ENCODE data around the gene CLPTM1L.
"Not testable (repeated sequence)": the region's sequence is repeated elsewhere in the genome, so short reads cannot be mapped to it uniquely, and the experiment has no call there.

Gene CLPTM1L

GRCh38 chr5:1289559-1289958 is 55.3 kb downstream of the CLPTM1L start:
- not testable (repeated sequence) for DNase-seq (ENCODE audit: low read depth)

GRCh38 chr5:1288439-1289335 is 56.2 kb downstream of the CLPTM1L start:
- DNase-seq (ENCODE audit: low read depth) = no peak

GRCh38 chr5:1285883-1286291 is 59.0 kb downstream of the CLPTM1L start:
- DNase-seq (ENCODE audit: low read depth) = no peak

DNA sequence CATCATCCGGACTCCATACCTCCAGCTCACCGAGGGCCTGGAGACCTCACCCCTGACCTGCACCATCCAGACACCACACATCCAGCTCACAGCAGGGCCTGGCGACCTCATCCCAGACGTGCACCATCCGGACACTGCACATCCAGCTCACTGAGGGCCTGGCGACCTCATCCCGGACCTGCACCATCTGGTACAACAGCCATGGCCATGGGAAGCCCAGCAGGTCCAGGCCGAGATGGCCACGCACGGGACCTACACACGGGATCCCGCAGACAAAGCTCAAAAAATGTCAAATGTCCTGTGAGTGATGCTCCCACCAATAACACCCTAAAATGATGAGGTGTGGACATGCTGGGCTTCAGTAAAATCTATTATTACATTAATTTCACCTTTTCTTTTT is 59.8 kb downstream of the CLPTM1L start:
- no peak for DNase-seq (ENCODE audit: low read depth)

DNA sequence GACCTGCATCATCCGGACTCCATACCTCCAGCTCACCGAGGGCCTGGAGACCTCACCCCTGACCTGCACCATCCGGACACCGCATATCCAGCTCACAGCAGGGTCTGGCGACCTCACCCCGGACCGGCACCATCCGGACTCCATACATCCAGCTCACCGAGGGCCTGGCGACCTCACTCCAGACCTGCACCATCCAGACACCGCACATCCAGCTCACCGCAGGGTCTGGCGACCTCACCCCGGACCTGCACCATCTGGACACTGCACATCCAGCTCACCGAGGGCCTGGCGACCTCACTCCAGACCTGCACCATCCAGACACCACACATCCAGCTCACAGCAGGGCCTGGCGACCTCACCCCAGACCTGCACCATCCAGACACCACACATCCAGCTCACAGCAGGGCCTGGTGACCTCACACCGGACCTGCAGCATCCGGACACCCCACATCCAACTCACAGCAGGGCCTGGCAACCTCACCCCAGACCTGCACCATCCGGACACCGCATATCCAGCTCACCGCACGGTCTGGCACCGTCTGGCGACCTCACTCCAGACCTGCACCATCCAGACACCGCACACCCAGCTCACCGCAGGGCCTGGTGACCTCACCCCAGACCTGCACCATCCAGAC is 60.4 kb downstream of the CLPTM1L start:
- not testable (repeated sequence) for DNase-seq (ENCODE audit: low read depth)

DNA sequence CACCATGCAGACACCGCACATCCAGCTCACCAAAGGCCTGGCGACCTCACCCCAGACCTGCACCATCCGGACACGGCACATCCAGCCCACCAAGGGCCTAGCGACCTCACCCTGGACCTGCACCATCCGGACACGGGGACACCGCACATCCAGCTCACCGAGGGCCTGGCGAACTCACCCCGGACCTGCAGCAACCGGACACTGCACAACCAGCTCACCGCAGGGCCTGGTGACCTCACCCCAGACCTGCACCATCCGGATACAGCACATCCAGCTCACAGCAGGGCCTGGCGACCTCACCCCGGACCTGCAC is 61.2 kb downstream of the CLPTM1L start:
- DNase-seq (ENCODE audit: low read depth) = not testable (repeated sequence)

DNA sequence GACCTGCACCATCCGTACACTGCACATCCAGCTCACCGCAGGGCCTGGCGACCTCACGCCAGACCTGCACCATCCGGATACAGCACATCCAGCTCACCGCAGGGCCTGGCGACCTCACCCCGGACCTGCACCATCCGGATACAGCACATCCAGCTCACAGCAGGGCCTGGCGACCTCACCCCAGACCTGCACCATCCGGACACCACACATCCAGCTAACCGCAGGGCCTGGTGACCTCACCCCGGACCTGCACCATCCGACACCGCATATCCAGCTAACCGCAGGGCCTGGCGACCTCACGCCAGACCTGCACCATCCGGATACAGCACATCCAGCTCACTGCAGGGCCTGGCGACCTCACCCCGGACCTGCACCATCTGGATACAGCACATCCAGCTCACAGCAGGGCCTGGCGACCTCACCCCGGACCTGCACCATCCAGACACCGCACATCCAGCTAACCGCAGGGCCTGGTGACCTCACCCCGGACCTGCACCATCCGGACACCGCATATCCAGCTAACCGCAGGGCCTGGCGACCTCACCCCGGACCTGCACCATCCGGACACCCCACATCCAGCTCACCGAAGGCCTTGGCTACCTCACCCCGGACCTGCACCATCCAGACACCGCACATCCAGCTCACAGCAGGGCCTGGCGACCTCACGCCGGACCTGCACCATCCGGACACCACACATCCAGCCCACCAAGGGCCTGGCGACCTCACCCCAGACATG is 61.7 kb downstream of the CLPTM1L start:
- DNase-seq (ENCODE audit: low read depth) = not testable (repeated sequence)

- no peak for DNase-seq (ENCODE audit: low read depth)
These were observed 62.5 kb downstream of the CLPTM1L start for GRCh38 chr5:1282131-1282992.

DNA sequence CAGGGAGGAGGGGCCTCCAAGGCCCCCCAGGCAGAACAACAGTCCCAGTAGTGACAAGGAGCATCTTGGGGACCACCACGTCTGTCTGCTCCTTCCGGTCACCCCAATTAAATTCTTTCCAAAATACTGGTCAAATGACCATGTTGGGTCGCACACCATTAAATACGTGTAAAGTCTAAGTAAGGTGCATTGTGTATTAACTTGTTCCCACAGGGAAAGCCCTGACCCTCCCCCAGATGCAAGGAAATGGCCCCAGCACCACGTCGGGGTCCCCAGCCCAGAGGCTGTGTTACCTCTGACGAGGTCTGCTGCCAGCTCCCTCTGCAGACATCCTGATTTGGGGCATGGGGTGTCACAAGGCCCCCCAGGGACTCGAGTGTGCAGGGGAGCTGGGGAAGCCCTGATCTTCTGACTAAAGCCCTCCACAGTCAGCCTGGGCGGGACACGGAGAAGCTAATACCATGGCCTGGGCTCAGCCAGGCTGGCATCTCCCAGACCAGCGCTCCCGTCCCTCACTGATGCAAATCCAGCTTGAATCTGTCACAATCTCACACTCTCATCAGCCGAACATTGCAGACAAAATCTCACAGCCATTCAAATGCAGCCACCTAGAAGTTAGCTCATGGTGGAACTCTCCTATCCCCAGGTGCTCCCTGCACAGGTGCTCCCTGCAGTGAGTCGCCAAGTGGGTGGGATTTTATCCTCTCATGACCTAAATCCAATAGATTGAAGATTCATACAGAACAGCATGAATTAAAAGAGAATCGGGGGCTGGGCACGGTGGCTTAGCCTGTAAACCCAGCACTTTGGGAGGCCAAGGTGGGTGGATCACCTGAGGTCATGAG is 63.6 kb downstream of the CLPTM1L start:
- DNase-seq (ENCODE audit: low read depth) = no peak

DNA sequence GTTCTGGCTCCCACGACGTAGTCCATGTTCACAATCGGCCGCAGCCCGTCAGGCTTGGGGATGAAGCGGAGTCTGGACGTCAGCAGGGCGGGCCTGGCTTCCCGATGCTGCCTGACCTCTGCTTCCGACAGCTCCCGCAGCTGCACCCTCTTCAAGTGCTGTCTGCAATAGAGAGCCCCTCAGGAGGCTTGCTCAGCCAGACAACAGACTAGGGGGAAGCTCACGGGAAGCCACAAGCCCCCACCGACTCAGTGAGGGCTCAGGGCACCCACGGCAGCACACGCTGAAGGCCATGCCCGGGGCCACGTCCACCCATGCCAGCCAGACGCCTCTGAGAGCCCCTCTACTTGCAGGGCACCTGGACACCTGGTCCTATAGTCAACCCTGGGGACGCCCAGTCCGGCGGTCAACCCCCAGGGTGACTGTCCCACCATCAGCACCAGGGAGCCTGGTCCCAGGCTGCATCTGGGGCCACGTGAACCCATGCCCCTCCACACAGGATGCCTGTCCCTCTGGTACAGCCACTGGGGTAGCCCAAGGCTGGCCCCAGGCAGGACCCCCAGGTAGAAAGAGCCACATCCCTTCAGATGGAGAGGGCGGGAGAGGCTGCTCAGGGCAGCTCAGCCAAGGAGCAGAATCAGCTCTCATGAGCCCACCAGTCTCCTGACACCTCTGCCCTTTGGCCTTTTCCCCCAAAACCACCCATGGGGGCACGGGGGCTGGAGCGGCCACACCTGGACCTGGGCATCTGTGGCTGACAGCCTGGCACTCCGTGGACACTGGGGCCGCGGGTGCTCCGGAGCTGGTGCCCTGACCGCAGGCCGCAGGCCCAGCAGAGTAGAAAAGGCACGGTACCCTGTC is 64.5 kb downstream of the CLPTM1L start:
- no peak for DNase-seq (ENCODE audit: low read depth)

GRCh38 chr5:1279443-1280151 is 65.3 kb downstream of the CLPTM1L start:
- DNase-seq (ENCODE audit: low read depth) = no peak

GRCh38 chr5:1278656-1279442 is 66.0 kb downstream of the CLPTM1L start:
- no peak for DNase-seq (ENCODE audit: low read depth)

DNA sequence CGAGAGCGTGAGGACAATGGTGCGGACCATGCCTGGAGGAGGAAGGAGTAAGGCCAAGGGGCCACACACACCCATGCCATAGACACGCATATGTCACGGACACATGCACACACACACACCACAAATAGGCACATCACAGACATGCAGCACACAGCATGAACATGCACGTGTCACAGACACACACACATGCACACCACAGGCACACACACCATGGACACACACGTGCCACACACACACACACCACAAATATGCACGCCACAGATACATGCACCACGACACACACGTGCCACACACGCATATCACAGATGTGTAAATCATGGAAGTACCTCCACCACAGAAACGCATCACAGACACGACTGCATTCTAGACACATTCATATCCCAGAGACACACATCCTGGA is 66.7 kb downstream of the CLPTM1L start:
- no peak for DNase-seq (ENCODE audit: low read depth)

DNA sequence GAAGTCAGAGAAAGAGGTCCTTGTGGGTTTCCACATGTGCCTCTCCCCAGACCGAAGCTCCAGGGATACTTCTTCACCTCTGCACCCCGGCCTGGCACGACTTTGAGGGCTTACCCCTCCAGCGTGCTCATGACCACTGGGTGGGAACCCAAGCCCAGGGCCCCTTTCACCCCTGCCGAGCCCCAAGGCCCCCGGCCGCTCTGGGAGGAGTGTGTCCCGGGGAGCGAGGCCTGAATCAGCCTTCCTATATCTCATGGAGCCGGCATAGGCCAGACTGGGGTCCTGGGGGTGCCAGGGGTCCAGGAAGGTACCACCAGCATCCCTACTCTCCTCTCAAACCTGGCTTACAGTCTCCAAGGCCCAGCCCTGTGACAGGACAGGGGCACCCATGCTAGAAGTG is 67.1 kb downstream of the CLPTM1L start:
- DNase-seq (ENCODE audit: low read depth) = no peak

GRCh38 chr5:1277331-1277730 is 67.6 kb downstream of the CLPTM1L start:
- no peak for DNase-seq (ENCODE audit: low read depth)

DNA sequence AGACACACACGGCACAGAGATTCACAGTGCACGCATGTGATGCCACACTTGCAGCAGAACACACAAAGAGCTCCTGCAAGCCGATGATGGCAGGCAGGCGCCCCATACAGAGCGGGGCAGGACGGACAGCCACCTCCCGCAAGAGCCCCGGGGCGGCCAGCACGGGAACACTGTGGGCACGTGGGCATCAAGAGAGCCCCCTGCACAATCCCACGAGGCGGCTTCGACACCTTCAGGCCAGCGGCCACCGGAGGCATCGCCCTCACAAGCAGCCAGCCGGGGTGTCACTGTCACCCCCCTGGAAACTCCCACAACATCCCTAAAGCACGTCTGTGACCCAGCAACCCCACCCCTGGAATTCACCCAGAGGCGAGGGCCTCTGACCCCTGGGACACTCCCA is 68.0 kb downstream of the CLPTM1L start:
- no peak for DNase-seq (ENCODE audit: low read depth)

DNA sequence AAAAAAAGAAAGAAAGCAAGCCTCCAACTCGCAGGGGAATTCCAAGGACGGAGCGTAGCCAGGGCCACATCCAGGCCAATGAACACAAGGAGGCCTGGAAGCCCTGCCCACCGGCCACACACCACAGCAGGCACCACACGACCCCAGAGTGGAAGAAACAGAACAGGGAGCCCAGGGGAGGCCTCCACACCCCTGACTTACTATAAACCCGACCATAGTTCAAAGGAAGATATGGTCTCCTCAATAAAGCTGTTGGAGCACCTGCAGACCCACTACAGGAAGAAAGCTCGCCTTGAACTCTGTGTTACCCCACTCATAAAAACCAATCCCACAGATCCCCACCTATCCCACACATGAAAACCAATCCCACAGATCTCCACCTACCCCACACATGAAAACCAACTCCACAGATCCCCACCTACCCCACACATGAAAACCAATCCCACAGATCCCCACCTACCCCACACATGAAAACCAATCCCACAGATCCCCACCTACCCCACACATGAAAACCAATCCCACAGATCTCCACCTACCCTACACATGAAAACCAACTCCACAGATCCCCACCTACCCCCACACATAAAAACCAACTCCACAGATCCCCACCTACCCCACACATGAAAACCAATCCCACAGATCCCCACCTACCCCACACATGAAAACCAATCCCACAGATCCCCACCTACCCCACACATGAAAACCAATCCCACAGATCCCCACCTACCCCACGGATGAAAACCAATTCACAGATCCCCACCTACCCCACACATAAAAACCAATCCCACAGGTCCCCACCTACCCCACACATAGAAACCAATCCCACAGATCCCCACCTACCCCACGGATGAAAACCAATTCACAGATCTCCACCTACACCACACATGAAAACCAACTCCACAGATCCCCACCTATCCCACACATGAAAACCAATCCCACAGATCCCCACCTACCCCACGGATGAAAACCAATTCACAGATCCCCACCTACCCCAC is 69.2 kb downstream of the CLPTM1L start:
- not testable (repeated sequence) for DNase-seq (ENCODE audit: low read depth)
